GM12892 (cell line): ENCODE measurements around the gene MCCC2.
"Not testable (repeated sequence)": the region's sequence is repeated elsewhere in the genome, so short reads cannot be mapped to it uniquely, and the experiment has no call there.

ENCODE experiments used
- POLR2A ChIP-seq: IDR thresholded peaks from 2 replicates; pipeline ENCODE4 v1.6.1; 2011; ENCODE audit warnings: low read depth, low read length, control low read depth
- POLR2AphosphoS5 ChIP-seq: IDR thresholded peaks from 2 replicates; pipeline ENCODE4 v1.6.1; 2011; ENCODE audit warnings: low read depth, low read length, control low read depth
- TAF1 ChIP-seq: IDR thresholded peaks from 2 replicates; pipeline ENCODE4 v1.6.1; 2011; ENCODE audit warnings: low read depth, mild to moderate bottlenecking, control low read depth, low read length, borderline replicate concordance

DNA sequence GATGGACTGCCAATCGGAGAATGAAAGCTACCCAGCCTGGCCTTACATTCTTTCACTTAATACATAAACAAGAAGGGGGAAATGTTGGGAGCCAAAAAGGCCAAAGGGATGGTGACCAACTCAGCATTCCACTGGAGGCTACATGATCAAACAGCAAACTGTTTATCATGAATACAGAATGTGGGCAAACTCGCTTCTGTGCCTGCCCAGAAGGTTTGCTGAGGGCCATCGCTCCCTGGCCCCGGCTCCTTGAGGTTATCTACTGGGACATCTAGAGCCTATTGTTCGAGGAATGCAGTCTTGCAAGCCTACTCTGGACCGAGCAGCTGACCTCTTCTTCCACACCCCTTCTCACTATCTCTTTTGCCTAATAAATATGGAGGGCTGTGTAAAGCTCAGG, 9.3 kb upstream of the MCCC2 start:
- not testable (repeated sequence) for TF ChIP-seq POLR2AphosphoS5, POLR2A, TAF1
